ENCODE data around the gene CNTNAP2.
"Not testable (repeated sequence)": the region's sequence is repeated elsewhere in the genome, so short reads cannot be mapped to it uniquely, and the experiment has no call there.

CNTNAP2 gene

GRCh38 chr7:147711447-147711846, 1594.8 kb downstream of the CNTNAP2 start:
- DNase-seq (ENCODE audit: low read depth): no peak
- no peak for TF ChIP-seq CTCF (conservative IDR thresholded peaks at IDR 0.05; ENCODE audit: control insufficient read depth, insufficient read depth, low read depth, low read length)
- no peak overlapping the region for H3K4me3 ChIP-seq (ENCODE audit: control insufficient read depth, low read depth, low read length)

GRCh38 chr7:147721962-147722830, 1605.6 kb downstream of the CNTNAP2 start:
- DNase-seq (ENCODE audit: low read depth): no peak
- H3K4me3 ChIP-seq (ENCODE audit: control insufficient read depth, low read depth, low read length): no peak overlapping the region
- no peak for TF ChIP-seq CTCF (conservative IDR thresholded peaks at IDR 0.05; ENCODE audit: control insufficient read depth, insufficient read depth, low read depth, low read length)

- no peak overlapping the region for H3K4me3 ChIP-seq (ENCODE audit: control insufficient read depth, low read depth, low read length)
- TF ChIP-seq CTCF (conservative IDR thresholded peaks at IDR 0.05; ENCODE audit: control insufficient read depth, insufficient read depth, low read depth, low read length): no peak
- DNase-seq (ENCODE audit: low read depth): no peak
These were observed 1606.9 kb downstream of the CNTNAP2 start for GRCh38 chr7:147723536-147723935.

- no peak for DNase-seq (ENCODE audit: low read depth)
- H3K4me3 ChIP-seq (ENCODE audit: control insufficient read depth, low read depth, low read length): no peak overlapping the region
- TF ChIP-seq CTCF (conservative IDR thresholded peaks at IDR 0.05; ENCODE audit: control insufficient read depth, insufficient read depth, low read depth, low read length): no peak
These were observed 1614.7 kb downstream of the CNTNAP2 start for GRCh38 chr7:147731311-147731710.

- not testable (repeated sequence) for DNase-seq (ENCODE audit: low read depth); H3K4me3 ChIP-seq (ENCODE audit: control insufficient read depth, low read depth, low read length)
These were observed 1621.1 kb downstream of the CNTNAP2 start for GRCh38 chr7:147737559-147738214.

- no peak overlapping the region for H3K4me3 ChIP-seq (ENCODE audit: control insufficient read depth, low read depth, low read length)
- TF ChIP-seq CTCF (conservative IDR thresholded peaks at IDR 0.05; ENCODE audit: control insufficient read depth, insufficient read depth, low read depth, low read length): no peak
- DNase-seq (ENCODE audit: low read depth): no peak
These were observed 1625.7 kb downstream of the CNTNAP2 start for GRCh38 chr7:147742301-147742700.

GRCh38 chr7:147756300-147756699, 1639.7 kb downstream of the CNTNAP2 start:
- no peak for TF ChIP-seq CTCF (conservative IDR thresholded peaks at IDR 0.05; ENCODE audit: control insufficient read depth, insufficient read depth, low read depth, low read length)
- no peak overlapping the region for H3K4me3 ChIP-seq (ENCODE audit: control insufficient read depth, low read depth, low read length)
- DNase-seq (ENCODE audit: low read depth): no peak

Data from fibroblast of mammary gland (primary cell).